ENCODE measurements around the gene GFRA1. TPM values are rescaled to one million over a fixed set of nuclear protein-coding genes. Genes with fewer than 3 reads are reported as not detected.

The GFRA1 gene
- total RNA-seq, 2 donors from 2014 or later = 1.6 to 3.1 TPM

GRCh38 chr10:116311706-116312490 lies 38.9 kb upstream of the GFRA1 start:
- Mint-ChIP-seq H3K4me3 (no peak overlapping the region), H3K9me3 (no peaks in the 10 kb centered on the region), H3K27ac (no peak overlapping the region), H3K36me3 (ENCODE audit: low read depth) (no peaks in the 10 kb centered on the region), H3K4me1 (no peaks in the 10 kb centered on the region), H3K27me3 (ENCODE audit: insufficient read depth) (no peaks in the 10 kb centered on the region)
- no peaks in the 10 kb centered on the region for H3K9me3 ChIP-seq (ENCODE audit: control insufficient read depth, low read length)
- TF ChIP-seq, protein P1, sequence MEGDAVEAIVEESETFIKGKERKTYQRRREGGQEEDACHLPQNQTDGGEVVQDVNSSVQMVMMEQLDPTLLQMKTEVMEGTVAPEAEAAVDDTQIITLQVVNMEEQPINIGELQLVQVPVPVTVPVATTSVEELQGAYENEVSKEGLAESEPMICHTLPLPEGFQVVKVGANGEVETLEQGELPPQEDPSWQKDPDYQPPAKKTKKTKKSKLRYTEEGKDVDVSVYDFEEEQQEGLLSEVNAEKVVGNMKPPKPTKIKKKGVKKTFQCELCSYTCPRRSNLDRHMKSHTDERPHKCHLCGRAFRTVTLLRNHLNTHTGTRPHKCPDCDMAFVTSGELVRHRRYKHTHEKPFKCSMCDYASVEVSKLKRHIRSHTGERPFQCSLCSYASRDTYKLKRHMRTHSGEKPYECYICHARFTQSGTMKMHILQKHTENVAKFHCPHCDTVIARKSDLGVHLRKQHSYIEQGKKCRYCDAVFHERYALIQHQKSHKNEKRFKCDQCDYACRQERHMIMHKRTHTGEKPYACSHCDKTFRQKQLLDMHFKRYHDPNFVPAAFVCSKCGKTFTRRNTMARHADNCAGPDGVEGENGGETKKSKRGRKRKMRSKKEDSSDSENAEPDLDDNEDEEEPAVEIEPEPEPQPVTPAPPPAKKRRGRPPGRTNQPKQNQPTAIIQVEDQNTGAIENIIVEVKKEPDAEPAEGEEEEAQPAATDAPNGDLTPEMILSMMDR (conservative IDR thresholded peaks at IDR 0.05) = no peak
- no peaks in the 10 kb centered on the region for H3K36me3 ChIP-seq (ENCODE audit: control insufficient read depth, insufficient read depth, low read length)
- peaks cover 9% of the 10 kb centered on the region for H3K27me3 ChIP-seq (ENCODE audit: control insufficient read depth, insufficient read depth, low read length, poor library complexity, severe bottlenecking)
- no peaks in the 10 kb centered on the region for H3K4me1 ChIP-seq (ENCODE audit: control insufficient read depth, insufficient read depth, low read length)
- WGBS, 2 experiments (ENCODE audit: insufficient coverage in 1 of 2, insufficient read length in 1 of 2) = 90 to 100% methylated on average over 2 of the region's 2 CpGs
- no peak for DNase-seq
- H3K27ac ChIP-seq (ENCODE audit: low read depth, low read length) = no peak overlapping the region
- no peak overlapping the region for H3K9ac ChIP-seq (ENCODE audit: extremely low read depth, low read length, poor library complexity, severe bottlenecking)
- no peak overlapping the region for H3K4me3 ChIP-seq (ENCODE audit: low read length)

- 94% methylated on average over 5 of the region's 5 CpGs for WGBS, 2 experiments (ENCODE audit: insufficient coverage in 1 of 2, insufficient read length in 1 of 2)
- H3K27ac Mint-ChIP-seq = no peak overlapping the region
- H3K4me1 Mint-ChIP-seq = no peaks in the 10 kb centered on the region
- Histone ChIP-seq H3K9me3 (ENCODE audit: control insufficient read depth, low read length) (no peaks in the 10 kb centered on the region), H3K9ac (ENCODE audit: extremely low read depth, low read length, poor library complexity, severe bottlenecking) (no peak overlapping the region), H3K27me3 (ENCODE audit: control insufficient read depth, insufficient read depth, low read length, poor library complexity, severe bottlenecking) (peaks cover 2% of the 10 kb centered on the region), H3K27ac (ENCODE audit: low read depth, low read length) (no peak overlapping the region), H3K36me3 (ENCODE audit: control insufficient read depth, insufficient read depth, low read length) (no peaks in the 10 kb centered on the region), H3K4me1 (ENCODE audit: control insufficient read depth, insufficient read depth, low read length) (no peaks in the 10 kb centered on the region), H3K4me3 (ENCODE audit: low read length) (no peak overlapping the region)
- H3K36me3 Mint-ChIP-seq (ENCODE audit: low read depth) = no peaks in the 10 kb centered on the region
- no peaks in the 10 kb centered on the region for H3K9me3 Mint-ChIP-seq
- TF ChIP-seq, protein P1 (conservative IDR thresholded peaks at IDR 0.05) = no peak
- H3K27me3 Mint-ChIP-seq (ENCODE audit: insufficient read depth) = no peaks in the 10 kb centered on the region
- no peak overlapping the region for H3K4me3 Mint-ChIP-seq
- DNase-seq = no peak
Measured at GRCh38 chr10:116311016-116311415, 38.0 kb upstream of the GFRA1 start.

- Mint-ChIP-seq H3K36me3 (ENCODE audit: low read depth) (no peaks in the 10 kb centered on the region), H3K9me3 (no peaks in the 10 kb centered on the region), H3K4me3 (no peak overlapping the region), H3K4me1 (no peaks in the 10 kb centered on the region), H3K27me3 (ENCODE audit: insufficient read depth) (no peaks in the 10 kb centered on the region), H3K27ac (no peak overlapping the region)
- no peaks in the 10 kb centered on the region for H3K27me3 ChIP-seq (ENCODE audit: control insufficient read depth, insufficient read depth, low read length, poor library complexity, severe bottlenecking)
- TF ChIP-seq, protein P1 (conservative IDR thresholded peaks at IDR 0.05) = no peak
- no peaks in the 10 kb centered on the region for H3K9me3 ChIP-seq (ENCODE audit: control insufficient read depth, low read length)
- no peak overlapping the region for H3K27ac ChIP-seq (ENCODE audit: low read depth, low read length)
- no peaks in the 10 kb centered on the region for H3K4me1 ChIP-seq (ENCODE audit: control insufficient read depth, insufficient read depth, low read length)
- 92 to 94% methylated on average over 2 to 4 of the region's 4 CpGs for WGBS, 2 experiments (ENCODE audit: insufficient coverage in 1 of 2, insufficient read length in 1 of 2)
- H3K4me3 ChIP-seq (ENCODE audit: low read length) = no peak overlapping the region
- no peaks in the 10 kb centered on the region for H3K36me3 ChIP-seq (ENCODE audit: control insufficient read depth, insufficient read depth, low read length)
- H3K9ac ChIP-seq (ENCODE audit: extremely low read depth, low read length, poor library complexity, severe bottlenecking) = no peak overlapping the region
- DNase-seq = no peak
Measured at GRCh38 chr10:116307455-116307854, 34.4 kb upstream of the GFRA1 start.
